ENCODE results near the gene PRPSAP1. TPM values are rescaled to one million over a fixed set of nuclear protein-coding genes. Genes with fewer than 3 reads are reported as not detected.

Gene PRPSAP1
- total RNA-seq, 1 experiment from 2014 or later, result 38.4 TPM

- no peaks in the 10 kb centered on the region for H3K4me1 ChIP-seq (ENCODE audit: insufficient read depth, low read length)
- H2AK5ac ChIP-seq (ENCODE audit: insufficient read length, low read length), result no peak overlapping the region
- no peak overlapping the region for H2BK20ac ChIP-seq (ENCODE audit: low read depth, low read length, poor library complexity, severe bottlenecking)
- no peak overlapping the region for H2BK5ac ChIP-seq (ENCODE audit: insufficient read length, low read length)
- no peak overlapping the region for H3K23ac ChIP-seq (ENCODE audit: insufficient read length, low read depth, low read length)
- no peaks in the 10 kb centered on the region for H3K27me3 ChIP-seq (ENCODE audit: insufficient read depth, low read length)
- no peak overlapping the region for H3K9ac ChIP-seq (ENCODE audit: extremely low read depth, insufficient read length, low read length)
- no peak overlapping the region for H3T11ph ChIP-seq (ENCODE audit: low read length)
- peaks cover 20 to 53% (median 51%) of the 10 kb centered on the region in 3 experiments; a peak in 6 of 7 replicates for H3K36me3 Mint-ChIP-seq (ENCODE audit: insufficient read depth in 1 of 3, low read depth in 3 of 3)
- H3K56ac ChIP-seq (ENCODE audit: insufficient read length, low read depth, low read length), result no peak overlapping the region
- no peak for DNase-seq
- no peaks in the 10 kb centered on the region for H3K9me3 Mint-ChIP-seq
- no peaks in the 10 kb centered on the region for H3K79me2 ChIP-seq (ENCODE audit: insufficient read depth, low read length)
- H3K79me1 ChIP-seq (ENCODE audit: insufficient read depth, low read depth, low read length, poor library complexity, severe bottlenecking), result peaks cover 3% of the 10 kb centered on the region
- H4K91ac ChIP-seq (ENCODE audit: insufficient read length, low read depth, low read length), result no peak overlapping the region
- no peak overlapping the region for H2BK12ac ChIP-seq (ENCODE audit: insufficient read length, low read depth, low read length)
- no peak overlapping the region for H4K5ac ChIP-seq (ENCODE audit: insufficient read length, low read depth, low read length)
- no CpG with 5 or more reads among the region's 7 CpGs for WGBS (ENCODE audit: extremely low coverage, insufficient read length, low lambda C conversion rate)
- H3K4me3 Mint-ChIP-seq, result no peak overlapping the region
- no peak for TF ChIP-seq CTCF (conservative IDR thresholded peaks at IDR 0.05)
- H3K27ac Mint-ChIP-seq, result no peak overlapping the region
- no peak overlapping the region for H3K4ac ChIP-seq (ENCODE audit: low read depth, low read length)
- no peaks in the 10 kb centered on the region for H3K9me3 ChIP-seq (ENCODE audit: control insufficient read depth, low read depth, low read length)
- H3K27me3 Mint-ChIP-seq (ENCODE audit: low read depth), result no peaks in the 10 kb centered on the region
- no peak overlapping the region for H2AFZ ChIP-seq (ENCODE audit: low read length)
- H4K20me1 ChIP-seq (ENCODE audit: control insufficient read depth, insufficient read depth, insufficient read length), result no peaks in the 10 kb centered on the region
- no peak overlapping the region for H3K18ac ChIP-seq (ENCODE audit: insufficient read length, low read depth, low read length)
- no peak overlapping the region for H2BK120ac ChIP-seq (ENCODE audit: low read depth, low read length, poor library complexity, severe bottlenecking)
- no peak overlapping the region for H3K14ac ChIP-seq (ENCODE audit: insufficient read depth, low read length)
- H3K27ac ChIP-seq (ENCODE audit: insufficient read length, low read depth, low read length), result no peak overlapping the region
- H4K8ac ChIP-seq (replicated peaks; ENCODE audit: insufficient read length, low read depth, low read length), result no peak overlapping the region
- no peaks in the 10 kb centered on the region for H3K4me1 Mint-ChIP-seq
- no peak overlapping the region for H2BK15ac ChIP-seq (ENCODE audit: low read depth, low read length)
- no peak overlapping the region for H3K4me2 ChIP-seq (ENCODE audit: insufficient read depth, insufficient read length, low read length)
- H3K23me2 ChIP-seq (ENCODE audit: insufficient read length, low read depth, low read length, poor library complexity, severe bottlenecking), result no peaks in the 10 kb centered on the region
Observed at GRCh38 chr17:76343106-76343505, 10.6 kb downstream of the PRPSAP1 start.

Data from H9 (cell line).